Ishikawa (cell line): ENCODE data around the gene FKBP10.
A peak's percentile ranks its signal among the peaks of the same experiment; 100 is the strongest.

Experiments used
- CEBPB ChIP-seq: IDR thresholded peaks from 2 replicates; pipeline ENCODE4 v1.6.1; 2012
- CREB1 ChIP-seq: IDR thresholded peaks from 2 replicates; pipeline ENCODE4 v1.6.1; 2012; ENCODE audit warnings: low read depth
- EGR1 ChIP-seq: IDR thresholded peaks from 2 replicates; pipeline ENCODE4 v1.6.1; 2012
- EP300 ChIP-seq: IDR thresholded peaks from 2 replicates; pipeline ENCODE4 v1.6.1; 2012; ENCODE audit warnings: borderline replicate concordance
- FOXM1 ChIP-seq: IDR thresholded peaks from 2 replicates; pipeline ENCODE4 v1.6.1; 2012; ENCODE audit warnings: low read depth, borderline replicate concordance
- MAX ChIP-seq: IDR thresholded peaks from 2 replicates; pipeline ENCODE4 v1.6.1; 2012
- NFIC ChIP-seq: IDR thresholded peaks from 2 replicates; pipeline ENCODE4 v1.6.1; 2012
- RAD21 ChIP-seq: IDR thresholded peaks from 2 replicates; pipeline ENCODE4 v1.6.1; 2012; ENCODE audit warnings: low read depth
- REST ChIP-seq: IDR thresholded peaks from 2 replicates; pipeline ENCODE4 v1.6.1; 2012; ENCODE audit warnings: low read depth, mild to moderate bottlenecking
- TAF1 ChIP-seq: IDR thresholded peaks from 2 replicates; pipeline ENCODE4 v1.6.1; 2012; ENCODE audit warnings: low read depth, mild to moderate bottlenecking
- TCF12 ChIP-seq: IDR thresholded peaks from 2 replicates; pipeline ENCODE4 v1.6.1; 2012; ENCODE audit warnings: low read depth
- TEAD4 ChIP-seq: IDR thresholded peaks from 2 replicates; pipeline ENCODE4 v1.6.1; 2012
- USF1 ChIP-seq: IDR thresholded peaks from 2 replicates; pipeline ENCODE4 v1.6.1; 2012
- YY1 ChIP-seq: IDR thresholded peaks from 2 replicates; pipeline ENCODE4 v1.6.1; 2012; ENCODE audit warnings: low read depth
- ZBTB7A ChIP-seq: IDR thresholded peaks from 2 replicates; pipeline ENCODE4 v1.6.1; 2012; ENCODE audit warnings: low read depth

FKBP10 gene

GRCh38 chr17:41784207-41784744 is 28.5 kb upstream of the FKBP10 start:
- TF ChIP-seq ZBTB7A (no peak), EGR1 (peak; percentile 75), MAX (0 out of 2 replicates have a peak, but pooled peaks have one; percentile 16), CREB1 (no peak), YY1 (no peak), NFIC (peak; percentile 26; the same call in 1 of the 2 replicates), RAD21 (no peak)

GRCh38 chr17:41785091-41785858 is 27.5 kb upstream of the FKBP10 start:
- TF ChIP-seq NFIC (no peak), TEAD4 (peak; percentile 53; the same call in 1 of the 2 replicates), EP300 (no peak)

GRCh38 chr17:41785859-41786226 is 27.0 kb upstream of the FKBP10 start:
- TF ChIP-seq TEAD4 (peak; percentile 47), REST (no peak), NFIC (no peak), CREB1 (no peak), EP300 (peak; percentile 64; the same call in 1 of the 2 replicates), MAX (peak; percentile 79), CEBPB (0 out of 2 replicates have a peak, but pooled peaks have one; percentile 64), TAF1 (peak; percentile 20; the same call in 1 of the 2 replicates), TCF12 (peak; percentile 76), USF1 (no peak), YY1 (0 out of 2 replicates have a peak, but pooled peaks have one; percentile 41), ZBTB7A (no peak; the same call in 1 of the 2 replicates), RAD21 (peak; percentile 34; the same call in 1 of the 2 replicates), FOXM1 (no peak), EGR1 (no peak)

GRCh38 chr17:41786227-41787020 is 26.4 kb upstream of the FKBP10 start, which contains the start of gene JUP:
TSS of gene JUP (minus strand) at chr17:41786711. CDS start at chr17:41771854, 14,857 bp downstream.
- TF ChIP-seq TAF1 (peak; percentile 73; the same call in 1 of the 2 replicates), CREB1 (peak; percentile 25; the same call in 1 of the 2 replicates), EP300 (no peak), TEAD4 (no peak), MAX (peak; percentile 29; the same call in 1 of the 2 replicates), USF1 (no peak), RAD21 (peak; percentile 29; the same call in 1 of the 2 replicates), NFIC (no peak; the same call in none of the 2 replicates), ZBTB7A (0 out of 2 replicates have a peak, but pooled peaks have one; percentile 82)

GRCh38 chr17:41787021-41787418 is 25.8 kb upstream of the FKBP10 start:
- TF ChIP-seq CEBPB (no peak), TEAD4 (peak; percentile 57)

- TF ChIP-seq REST (no peak), EGR1 (peak; percentile 80), NFIC (peak; percentile 40), CEBPB (no peak), MAX (peak; percentile 41), CREB1 (no peak), TEAD4 (no peak; the same call in 1 of the 2 replicates), TCF12 (peak; percentile 72), ZBTB7A (no peak; the same call in 1 of the 2 replicates), USF1 (no peak), YY1 (peak; percentile 75; the same call in 1 of the 2 replicates), EP300 (peak; percentile 37; the same call in 1 of the 2 replicates), RAD21 (no peak), TAF1 (no peak), FOXM1 (no peak)
These were observed 19.7 kb upstream of the FKBP10 start for GRCh38 chr17:41792845-41793783.
